Mucosa of descending colon (tissue), 3 donors: ENCODE results near the gene B4GALNT4. TPM values are rescaled to one million over a fixed set of nuclear protein-coding genes. Genes with fewer than 3 reads are reported as not detected.
"Not testable (repeated sequence)": the region's sequence is repeated elsewhere in the genome, so short reads cannot be mapped to it uniquely, and the experiment has no call there.

ENCODE experiments used
- ATAC-seq: fragments of 200-7000 bp; cut with Tn5 transposase; one replicate; pipeline ENCODE4 v1.9.1; 2020; ENCODE audit warnings: mild to moderate bottlenecking, moderate library complexity
- DNase-seq, 3 donors: peaks; one replicate each; pipeline ENCODE4 v3.0.0-alpha.2; 2020
- H3K36me3 ChIP-seq: fragments of 200-600 bp; one replicate; pipeline ENCODE4 v1.8.0; 2021; ENCODE audit warnings: low read depth, mild to moderate bottlenecking
- H3K4me1 ChIP-seq: fragments of 200-600 bp; one replicate; pipeline ENCODE4 v1.8.0; 2021; ENCODE audit warnings: low read depth, mild to moderate bottlenecking
- H3K4me3 ChIP-seq: fragments of 200-600 bp; one replicate; pipeline ENCODE4 v1.8.0; 2021; ENCODE audit warnings: mild to moderate bottlenecking
- H3K9me3 ChIP-seq: fragments of 200-600 bp; one replicate; pipeline ENCODE4 v1.8.0; 2021; ENCODE audit warnings: mild to moderate bottlenecking
- intact Hi-C, 2 donors: fragments of 100-400 bp; cut with DNase I in 1 of 2; cut with micrococcal nuclease in 1 of 2; formaldehyde crosslinking; loops; one replicate each; pipeline versions ENCODE4 v1.11.0 to v1.11.1; 2022; cut with DNase I, micrococcal nuclease
- total RNA-seq, 3 donors: library from RNA; stranded (reverse); fragmentation: NEBNext Ultra II Directional in 2 of 3; extraction: Animal tissue kit (Norgen Biotek cat#: 25700) in 2 of 3; gene quantifications; one replicate each; pipeline versions ENCODE4 v1.2.1 to v1.2.4, GENCODE V29; 2021 to 2023
- TF ChIP-seq, protein P1 (sequence below): fragments of 200-600 bp; IDR thresholded peaks from one replicate; pipeline ENCODE4 v1.8.0; 2022; ENCODE audit warnings: antibody characterized with exemption, mild to moderate bottlenecking
- donor health status: DM: no; HTN: no; CAD: no; lungs with moderate emphysema.
- donor health status: DM: no; HTN: no; CAD: no.
- donor health status: DM: no; HTN: yes; CAD: no.

The B4GALNT4 gene
- total RNA-seq, 3 donors from 2014 or later, result 2.1 to 11.8 (median 2.2) TPM

DNA sequence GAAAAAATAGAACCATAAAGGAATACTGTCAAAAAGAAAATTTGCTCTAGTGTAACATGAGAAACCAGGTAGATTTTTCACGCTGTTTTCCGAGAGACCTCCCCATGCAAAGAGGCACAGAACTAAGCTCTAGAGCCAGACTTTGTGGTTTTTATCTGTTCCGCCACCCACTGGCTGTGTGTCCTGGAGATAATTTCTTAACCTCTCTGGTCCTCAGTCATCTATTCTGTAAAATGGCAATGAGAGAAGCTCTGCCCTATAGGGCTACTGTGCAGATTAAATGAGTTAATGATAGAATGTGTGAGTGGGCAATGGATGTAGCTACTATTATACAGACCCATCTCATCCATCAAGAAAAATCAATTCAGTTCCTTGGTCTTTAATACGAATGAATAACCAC, 54.9 kb downstream of the B4GALNT4 start:
- no peak for DNase-seq
- no peak overlapping the region for H3K4me3 ChIP-seq
- TF ChIP-seq, protein P1, sequence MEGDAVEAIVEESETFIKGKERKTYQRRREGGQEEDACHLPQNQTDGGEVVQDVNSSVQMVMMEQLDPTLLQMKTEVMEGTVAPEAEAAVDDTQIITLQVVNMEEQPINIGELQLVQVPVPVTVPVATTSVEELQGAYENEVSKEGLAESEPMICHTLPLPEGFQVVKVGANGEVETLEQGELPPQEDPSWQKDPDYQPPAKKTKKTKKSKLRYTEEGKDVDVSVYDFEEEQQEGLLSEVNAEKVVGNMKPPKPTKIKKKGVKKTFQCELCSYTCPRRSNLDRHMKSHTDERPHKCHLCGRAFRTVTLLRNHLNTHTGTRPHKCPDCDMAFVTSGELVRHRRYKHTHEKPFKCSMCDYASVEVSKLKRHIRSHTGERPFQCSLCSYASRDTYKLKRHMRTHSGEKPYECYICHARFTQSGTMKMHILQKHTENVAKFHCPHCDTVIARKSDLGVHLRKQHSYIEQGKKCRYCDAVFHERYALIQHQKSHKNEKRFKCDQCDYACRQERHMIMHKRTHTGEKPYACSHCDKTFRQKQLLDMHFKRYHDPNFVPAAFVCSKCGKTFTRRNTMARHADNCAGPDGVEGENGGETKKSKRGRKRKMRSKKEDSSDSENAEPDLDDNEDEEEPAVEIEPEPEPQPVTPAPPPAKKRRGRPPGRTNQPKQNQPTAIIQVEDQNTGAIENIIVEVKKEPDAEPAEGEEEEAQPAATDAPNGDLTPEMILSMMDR, result no peak
- no peaks in the 10 kb centered on the region for H3K4me1 ChIP-seq
- H3K36me3 ChIP-seq, result no peaks in the 10 kb centered on the region
- intact Hi-C loops, result no loop called here
- no peaks in the 10 kb centered on the region for H3K9me3 ChIP-seq
- ATAC-seq, result no peak

- peak in 2 of 3 donors; percentile 2 to 12 for DNase-seq
- H3K36me3 ChIP-seq, H3K9me3 ChIP-seq, H3K4me3 ChIP-seq, intact Hi-C loops, ATAC-seq, H3K4me1 ChIP-seq: not testable (repeated sequence)
Measured at GRCh38 chr11:424766-425165, 55.5 kb downstream of the B4GALNT4 start.

DNA sequence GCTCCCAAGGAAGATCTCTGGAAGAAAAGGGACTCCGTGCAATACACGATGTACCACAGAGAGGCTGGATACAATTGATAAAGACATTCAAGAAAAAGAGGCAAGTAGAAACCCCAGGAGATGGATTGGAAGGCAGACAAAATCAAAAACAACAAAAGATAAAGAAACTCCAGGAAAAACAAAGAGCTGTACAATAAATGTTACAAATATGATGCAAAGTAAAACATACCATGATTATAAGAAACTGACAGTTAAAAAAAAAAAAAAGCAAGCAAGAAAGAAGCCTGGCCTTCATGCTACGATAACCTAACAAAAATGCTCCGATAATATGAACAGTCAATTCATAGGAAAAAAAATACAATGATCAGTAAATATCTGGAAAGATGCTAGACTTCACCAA, 56.0 kb downstream of the B4GALNT4 start:
- H3K4me3 ChIP-seq, result no peak overlapping the region
- TF ChIP-seq, protein P1, result no peak
- DNase-seq, result no peak
- no peaks in the 10 kb centered on the region for H3K36me3 ChIP-seq
- intact Hi-C loops, result no loop called here
- no peaks in the 10 kb centered on the region for H3K4me1 ChIP-seq
- H3K9me3 ChIP-seq, result no peaks in the 10 kb centered on the region
- no peak for ATAC-seq

GRCh38 chr11:426851-427250, 57.6 kb downstream of the B4GALNT4 start:
- intact Hi-C loops, result no loop called here
- TF ChIP-seq, protein P1, result no peak
- no peak for ATAC-seq

DNA sequence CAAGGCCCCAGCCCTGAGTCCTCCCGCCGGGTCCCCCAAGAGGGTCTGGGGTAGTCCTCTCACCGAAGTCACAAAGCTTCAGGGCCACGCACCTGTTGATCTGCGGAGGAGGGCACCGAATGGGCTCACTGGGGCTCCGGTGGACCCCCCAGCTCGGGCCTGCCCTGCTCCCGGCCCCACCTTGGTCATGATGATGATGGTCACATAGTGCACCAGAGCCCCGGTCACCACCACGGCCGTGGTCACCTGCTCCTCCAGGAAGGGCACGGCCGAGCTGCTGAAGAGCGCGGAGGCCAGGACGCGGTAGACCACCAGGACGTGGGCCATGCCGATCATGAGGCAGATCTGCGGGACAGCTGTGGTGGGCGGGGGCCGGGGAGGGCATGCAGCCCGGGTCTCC, 59.0 kb downstream of the B4GALNT4 start:
- TF ChIP-seq, protein P1, result no peak
- no peaks in the 10 kb centered on the region for H3K36me3 ChIP-seq
- H3K4me1 ChIP-seq, result no peaks in the 10 kb centered on the region
- intact Hi-C loops, result no loop called here
- no peaks in the 10 kb centered on the region for H3K9me3 ChIP-seq
- no peak for ATAC-seq
- DNase-seq, result peak in 1 of 3 donors; percentile 44
- H3K4me3 ChIP-seq, result no peak overlapping the region

More at GRCh38 chr11:426851-427250, 57.6 kb downstream of the B4GALNT4 start:
- Histone ChIP-seq H3K4me1 (no peaks in the 10 kb centered on the region), H3K9me3 (no peaks in the 10 kb centered on the region), H3K4me3 (no peak overlapping the region), H3K36me3 (no peaks in the 10 kb centered on the region)
- DNase-seq, result peak in 2 of 3 donors; percentile 6 to 15

DNA sequence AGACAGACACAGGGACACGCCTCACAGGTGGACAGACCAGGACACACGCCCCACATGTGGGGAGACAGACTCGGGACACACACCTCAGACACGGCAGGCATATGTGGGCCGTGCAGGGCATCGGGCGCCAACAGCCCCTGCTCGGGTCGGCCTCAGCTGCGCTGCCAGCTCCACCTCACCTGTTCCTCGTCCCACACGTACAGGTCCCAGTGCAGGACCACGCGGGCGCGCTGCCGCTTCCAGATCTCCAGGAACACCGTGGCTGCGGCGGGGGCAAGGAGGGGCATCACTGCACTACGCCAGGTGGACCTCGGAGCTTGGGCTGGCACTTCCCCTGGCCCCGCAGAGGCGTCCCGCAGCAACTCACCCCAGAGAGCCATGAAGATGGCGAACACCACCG, 60.1 kb downstream of the B4GALNT4 start:
- Histone ChIP-seq H3K4me1 (no peaks in the 10 kb centered on the region), H3K9me3 (no peaks in the 10 kb centered on the region), H3K4me3 (no peak overlapping the region), H3K36me3 (no peaks in the 10 kb centered on the region)
- DNase-seq (peak in 2 of 3 donors; percentile 15 to 41), ATAC-seq (no peak)
- TF ChIP-seq, protein P1, result no peak
- intact Hi-C loops, result no loop called here
